ENCODE data around the gene HES2. TPM values are rescaled to one million over a fixed set of nuclear protein-coding genes. Genes with fewer than 3 reads are reported as not detected.
"Not testable (repeated sequence)": the region's sequence is repeated elsewhere in the genome, so short reads cannot be mapped to it uniquely, and the experiment has no call there.

The HES2 gene
- polyA plus RNA-seq, 1 donor from 2014 or later: not detected

- not testable (repeated sequence) for H3K36me3 ChIP-seq (ENCODE audit: insufficient read depth, low read length); H3K4me2 ChIP-seq (ENCODE audit: low read length); H2AFZ ChIP-seq (ENCODE audit: low read depth, low read length); H3K79me2 ChIP-seq (replicated peaks; ENCODE audit: insufficient read depth, low read length); H3K9me2 ChIP-seq (ENCODE audit: insufficient read depth, low read length); H4K20me1 ChIP-seq (ENCODE audit: insufficient read depth); H3F3A ChIP-seq (ENCODE audit: insufficient read depth, low read length, poor library complexity, severe bottlenecking); H3K9me3 ChIP-seq (ENCODE audit: low read length)
- Histone ChIP-seq H3K27ac (ENCODE audit: low read length) (peak overlapping the region; percentile 56), H3K27me3 (ENCODE audit: insufficient read depth, low read depth, low read length) (peaks cover 16% of the 10 kb centered on the region), H3K4me3 (ENCODE audit: low read length) (peak overlapping the region; percentile 35), H3K9ac (ENCODE audit: low read length) (peak overlapping the region; percentile 36)
- peak; percentile 50 for TF ChIP-seq MXI1 (conservative IDR thresholded peaks at IDR 0.05; ENCODE audit: poor library complexity, severe bottlenecking)
- TF ChIP-seq CTCF (IDR thresholded peaks at IDR 0.05; ENCODE audit: poor library complexity, severe bottlenecking): peak; percentile 39
- TF ChIP-seq POLR2AphosphoS5 (IDR thresholded peaks at IDR 0.05): peak; percentile 52
- TF ChIP-seq EP300 (conservative IDR thresholded peaks at IDR 0.05; ENCODE audit: poor library complexity, severe bottlenecking): peak; percentile 28
Observed at GRCh38 chr1:6437012-6437700, 17.4 kb upstream of the HES2 start.

- H3F3A ChIP-seq (ENCODE audit: insufficient read depth, low read length, poor library complexity, severe bottlenecking); H4K20me1 ChIP-seq (ENCODE audit: insufficient read depth); H3K9me3 ChIP-seq (ENCODE audit: low read length); H2AFZ ChIP-seq (ENCODE audit: low read depth, low read length); H3K9ac ChIP-seq (ENCODE audit: low read length); H3K36me3 ChIP-seq (ENCODE audit: insufficient read depth, low read length); H3K79me2 ChIP-seq (replicated peaks; ENCODE audit: insufficient read depth, low read length); H3K4me3 ChIP-seq (ENCODE audit: low read length); H3K9me2 ChIP-seq (ENCODE audit: insufficient read depth, low read length); H3K4me2 ChIP-seq (ENCODE audit: low read length); H3K27ac ChIP-seq (ENCODE audit: low read length): not testable (repeated sequence)
- peaks cover 13% of the 10 kb centered on the region for H3K27me3 ChIP-seq (ENCODE audit: insufficient read depth, low read depth, low read length)
Observed at GRCh38 chr1:6436277-6436676, 16.6 kb upstream of the HES2 start.

GRCh38 chr1:6435547-6435946, 15.8 kb upstream of the HES2 start:
- H2AFZ ChIP-seq (ENCODE audit: low read depth, low read length): no peak overlapping the region

More at GRCh38 chr1:6435547-6435946, 15.8 kb upstream of the HES2 start:
- no peaks in the 10 kb centered on the region for H3K79me2 ChIP-seq (replicated peaks; ENCODE audit: insufficient read depth, low read length)
- H3K36me3 ChIP-seq (ENCODE audit: insufficient read depth, low read length): no peaks in the 10 kb centered on the region
- H3F3A ChIP-seq (ENCODE audit: insufficient read depth, low read length, poor library complexity, severe bottlenecking): no peaks in the 10 kb centered on the region
- H4K20me1 ChIP-seq (ENCODE audit: insufficient read depth): no peaks in the 10 kb centered on the region
- H3K27me3 ChIP-seq (ENCODE audit: insufficient read depth, low read depth, low read length): peaks cover 6% of the 10 kb centered on the region
- H3K27ac ChIP-seq (ENCODE audit: low read length): no peak overlapping the region
- no peak overlapping the region for H3K4me3 ChIP-seq (ENCODE audit: low read length)
- no peaks in the 10 kb centered on the region for H3K9me3 ChIP-seq (ENCODE audit: low read length)
- H3K9me2 ChIP-seq (ENCODE audit: insufficient read depth, low read length): no peaks in the 10 kb centered on the region
- TF ChIP-seq REST (IDR thresholded peaks at IDR 0.05; ENCODE audit: borderline replicate concordance): no peak
- no peak for TF ChIP-seq CTCF (IDR thresholded peaks at IDR 0.05; ENCODE audit: poor library complexity, severe bottlenecking)
- TF ChIP-seq EP300 (conservative IDR thresholded peaks at IDR 0.05; ENCODE audit: poor library complexity, severe bottlenecking): no peak
- no peak for TF ChIP-seq RAD21 (conservative IDR thresholded peaks at IDR 0.05)
- no peak for TF ChIP-seq POLR2AphosphoS5 (IDR thresholded peaks at IDR 0.05)
- TF ChIP-seq MXI1 (conservative IDR thresholded peaks at IDR 0.05; ENCODE audit: poor library complexity, severe bottlenecking): no peak
- no peak for TF ChIP-seq EZH2 (IDR thresholded peaks at IDR 0.05; ENCODE audit: borderline replicate concordance, insufficient read depth, low read length, poor library complexity, severe bottlenecking)
- TF ChIP-seq TAF1 (IDR thresholded peaks at IDR 0.05; ENCODE audit: low read depth): no peak
- TF ChIP-seq SMC3 (conservative IDR thresholded peaks at IDR 0.05; ENCODE audit: poor library complexity): no peak
- H3K9ac ChIP-seq (ENCODE audit: low read length): no peak overlapping the region
- H3K4me2 ChIP-seq (ENCODE audit: low read length): no peak overlapping the region
